ENCODE data around the gene SHISA2.

The SHISA2 gene

GRCh38 chr13:26050568-26051230 is 1.1 kb downstream of the SHISA2 start:
- no peak for TF ChIP-seq CTCF (IDR thresholded peaks at IDR 0.05; ENCODE audit: control insufficient read depth, insufficient read depth, low read depth, low read length, missing control alignments)
- no peak for DNase-seq (ENCODE audit: low read depth)
- H3K4me3 ChIP-seq (ENCODE audit: control insufficient read depth, low read depth, low read length) = no peak overlapping the region

- no peak for TF ChIP-seq CTCF (IDR thresholded peaks at IDR 0.05; ENCODE audit: control insufficient read depth, insufficient read depth, low read depth, low read length, missing control alignments)
- no peak overlapping the region for H3K4me3 ChIP-seq (ENCODE audit: control insufficient read depth, low read depth, low read length)
- no peak for DNase-seq (ENCODE audit: low read depth)
Measured at GRCh38 chr13:26048741-26049140, 3.1 kb downstream of the SHISA2 start.

- no peak for TF ChIP-seq CTCF (IDR thresholded peaks at IDR 0.05; ENCODE audit: control insufficient read depth, insufficient read depth, low read depth, low read length, missing control alignments)
- DNase-seq (ENCODE audit: low read depth) = no peak
- no peak overlapping the region for H3K4me3 ChIP-seq (ENCODE audit: control insufficient read depth, low read depth, low read length)
Measured at GRCh38 chr13:26047040-26047439, 4.8 kb downstream of the SHISA2 start.

DNA sequence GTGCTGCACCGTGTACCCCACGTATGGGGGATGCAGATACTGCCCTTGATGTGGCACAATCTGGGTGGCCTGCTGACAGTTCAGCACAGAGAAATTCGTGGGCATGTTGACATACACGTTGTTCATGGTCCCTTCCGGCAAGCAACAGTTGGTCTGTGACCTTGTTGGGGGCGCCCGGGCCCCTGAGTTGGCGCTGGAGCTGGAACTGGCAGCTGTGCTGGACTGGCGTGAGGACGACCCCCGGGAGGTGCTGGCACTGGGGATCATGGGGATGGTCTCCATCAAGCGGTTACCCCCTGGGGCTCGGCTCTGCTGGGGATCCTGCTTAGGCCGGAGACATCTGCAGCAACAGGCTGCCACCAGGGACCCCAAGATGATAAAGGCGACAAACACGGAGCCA is 5.2 kb downstream of the SHISA2 start:
- no peak overlapping the region for H3K4me3 ChIP-seq (ENCODE audit: control insufficient read depth, low read depth, low read length)
- no peak for DNase-seq (ENCODE audit: low read depth)
- TF ChIP-seq CTCF (IDR thresholded peaks at IDR 0.05; ENCODE audit: control insufficient read depth, insufficient read depth, low read depth, low read length, missing control alignments) = no peak

DNA sequence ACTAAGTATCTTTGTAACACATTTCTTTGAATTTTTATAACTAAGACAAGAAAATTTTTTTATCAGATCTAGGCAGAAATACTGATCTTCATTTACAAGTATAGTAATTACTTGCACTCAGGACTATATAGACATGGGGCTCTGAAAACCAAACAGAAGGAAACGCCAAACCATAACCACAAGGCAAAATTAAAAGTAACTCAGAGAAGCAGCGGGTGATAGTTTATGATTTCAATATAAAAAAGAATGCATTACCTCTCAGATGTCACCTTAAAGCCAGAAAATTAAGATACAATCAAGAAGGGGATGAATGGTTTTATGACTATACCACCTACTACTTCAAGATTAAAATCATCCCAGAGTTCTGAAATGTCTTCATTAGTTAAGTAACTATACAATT is 6.7 kb downstream of the SHISA2 start:
- H3K4me3 ChIP-seq (ENCODE audit: control insufficient read depth, low read depth, low read length) = no peak overlapping the region
- no peak for TF ChIP-seq CTCF (IDR thresholded peaks at IDR 0.05; ENCODE audit: control insufficient read depth, insufficient read depth, low read depth, low read length, missing control alignments)
- no peak for DNase-seq (ENCODE audit: low read depth)

- no peak for DNase-seq (ENCODE audit: low read depth)
- H3K4me3 ChIP-seq (ENCODE audit: control insufficient read depth, low read depth, low read length) = no peak overlapping the region
- TF ChIP-seq CTCF (IDR thresholded peaks at IDR 0.05; ENCODE audit: control insufficient read depth, insufficient read depth, low read depth, low read length, missing control alignments) = no peak
Measured at GRCh38 chr13:26042785-26043184, 9.0 kb downstream of the SHISA2 start.

GRCh38 chr13:26041444-26041843 is 10.4 kb downstream of the SHISA2 start:
- DNase-seq (ENCODE audit: low read depth) = no peak
- no peak for TF ChIP-seq CTCF (IDR thresholded peaks at IDR 0.05; ENCODE audit: control insufficient read depth, insufficient read depth, low read depth, low read length, missing control alignments)
- no peak overlapping the region for H3K4me3 ChIP-seq (ENCODE audit: control insufficient read depth, low read depth, low read length)
